Skeletal muscle cell (primary cell): ENCODE data around the gene PRICKLE2.
A peak's percentile ranks its signal among the peaks of the same experiment; 100 is the strongest.

Experiments used
- DNase-seq: peaks from one replicate; pipeline ENCODE4 v3.0.0-alpha.2; 2010; ENCODE audit warnings: low read depth
- H3K4me3 ChIP-seq: 2 replicates; pipeline ENCODE4 v1.5.1; 2011; ENCODE audit warnings: low read depth, mild to moderate bottlenecking, control low read depth, low read length, moderate library complexity

PRICKLE2 gene

DNA sequence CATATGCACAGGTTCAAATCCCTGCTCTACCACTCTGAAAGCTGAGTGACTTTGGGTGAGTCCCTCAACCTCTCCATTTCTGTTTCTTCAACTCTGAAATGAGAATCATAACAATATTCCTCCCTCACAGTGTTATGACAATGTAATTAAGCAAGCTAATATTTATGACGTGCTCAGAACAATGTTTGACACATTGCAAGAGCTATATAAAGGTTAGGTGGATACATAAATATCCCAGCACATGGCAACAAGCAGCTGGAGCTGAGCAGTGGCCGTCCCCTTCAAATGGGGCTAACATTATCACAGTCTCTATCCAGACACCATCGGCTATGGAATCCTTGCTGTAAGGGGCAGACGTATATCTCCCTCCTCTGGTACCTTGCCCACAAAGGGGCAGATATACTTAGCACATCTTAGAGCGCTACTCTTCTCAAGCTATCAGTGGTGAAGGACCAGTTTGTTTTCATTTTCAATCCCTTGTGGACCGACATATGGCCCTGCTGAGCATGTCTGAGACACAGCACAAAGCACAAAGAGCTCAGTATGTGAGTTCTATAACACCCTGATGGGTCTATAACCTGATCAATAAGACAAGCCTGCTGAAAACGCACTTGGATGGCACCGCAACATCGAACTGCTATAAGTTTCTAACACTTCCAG is 80.9 kb downstream of the PRICKLE2 start:
- no peak overlapping the region for H3K4me3 ChIP-seq
- DNase-seq, result no peak

- DNase-seq, result peak; percentile 65
Measured at GRCh38 chr3:64143409-64144130, 81.7 kb downstream of the PRICKLE2 start.

GRCh38 chr3:64141476-64141875 is 83.8 kb downstream of the PRICKLE2 start:
- no peak for DNase-seq
- no peak overlapping the region for H3K4me3 ChIP-seq

More at GRCh38 chr3:64143409-64144130, 81.7 kb downstream of the PRICKLE2 start:
- H3K4me3 ChIP-seq, result no peak overlapping the region

- no peak for DNase-seq
Measured at GRCh38 chr3:64140651-64141050, 84.6 kb downstream of the PRICKLE2 start.

GRCh38 chr3:64138656-64139375 is 86.5 kb downstream of the PRICKLE2 start:
- DNase-seq, result no peak
- H3K4me3 ChIP-seq, result no peak overlapping the region

More at GRCh38 chr3:64140651-64141050, 84.6 kb downstream of the PRICKLE2 start:
- no peak overlapping the region for H3K4me3 ChIP-seq

- DNase-seq, result no peak
- no peak overlapping the region for H3K4me3 ChIP-seq
Measured at GRCh38 chr3:64138046-64138445, 87.2 kb downstream of the PRICKLE2 start.

GRCh38 chr3:64134882-64135281 is 90.4 kb downstream of the PRICKLE2 start:
- no peak overlapping the region for H3K4me3 ChIP-seq
- DNase-seq, result no peak

GRCh38 chr3:64133987-64134386 is 91.3 kb downstream of the PRICKLE2 start:
- DNase-seq, result no peak
- no peak overlapping the region for H3K4me3 ChIP-seq

DNA sequence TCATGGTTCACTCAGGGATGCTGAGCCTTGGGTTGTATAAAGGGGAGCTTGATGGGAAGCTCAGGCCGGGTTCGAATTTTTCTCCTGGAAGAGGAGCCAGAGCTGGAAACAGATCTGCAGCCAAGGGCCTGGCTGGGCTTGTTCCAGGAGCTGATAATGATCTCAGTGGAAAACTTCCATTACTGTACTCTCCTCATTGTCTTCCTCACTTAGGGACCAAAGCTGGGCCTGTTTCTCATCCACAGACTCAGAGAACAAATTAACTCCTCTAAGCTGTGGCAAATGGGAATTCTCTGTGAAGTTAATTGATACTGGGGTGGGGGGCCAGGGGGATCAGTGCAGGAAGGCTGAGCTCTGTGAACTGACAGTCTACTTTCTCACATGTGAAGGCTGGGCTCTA is 92.0 kb downstream of the PRICKLE2 start:
- DNase-seq, result no peak
- no peak overlapping the region for H3K4me3 ChIP-seq

- DNase-seq, result no peak
- no peak overlapping the region for H3K4me3 ChIP-seq
Measured at GRCh38 chr3:64131725-64132469, 93.4 kb downstream of the PRICKLE2 start.

GRCh38 chr3:64130436-64130835 is 94.8 kb downstream of the PRICKLE2 start:
- DNase-seq, result no peak
- H3K4me3 ChIP-seq, result no peak overlapping the region

- H3K4me3 ChIP-seq, result no peak overlapping the region
- DNase-seq, result no peak
Measured at GRCh38 chr3:64129581-64129980, 95.7 kb downstream of the PRICKLE2 start.

- no peak overlapping the region for H3K4me3 ChIP-seq
- DNase-seq, result no peak
Measured at GRCh38 chr3:64129106-64129505, 96.2 kb downstream of the PRICKLE2 start.

- H3K4me3 ChIP-seq, result no peak overlapping the region
- no peak for DNase-seq
Measured at GRCh38 chr3:64125561-64125960, 99.7 kb downstream of the PRICKLE2 start.

DNA sequence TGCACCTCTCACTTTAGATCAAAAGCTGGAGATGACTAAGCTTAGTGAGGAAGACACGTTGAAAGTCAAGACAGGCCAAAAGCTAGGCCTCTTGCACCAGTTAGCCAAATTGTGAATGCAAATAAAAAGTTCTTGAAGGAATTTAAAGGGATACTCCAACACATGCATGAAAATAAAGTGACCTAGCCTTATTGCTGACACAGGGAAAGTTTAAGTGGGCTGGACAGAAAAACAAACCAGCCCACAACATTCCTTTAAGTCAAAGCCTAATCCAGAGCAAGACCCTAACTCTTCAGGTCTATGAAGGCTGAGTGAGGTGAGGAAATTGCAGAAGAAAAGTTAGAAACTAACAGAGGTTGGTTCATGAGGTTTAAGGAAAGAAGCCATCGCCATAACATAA is 101.3 kb downstream of the PRICKLE2 start:
- H3K4me3 ChIP-seq, result no peak overlapping the region
- no peak for DNase-seq

DNA sequence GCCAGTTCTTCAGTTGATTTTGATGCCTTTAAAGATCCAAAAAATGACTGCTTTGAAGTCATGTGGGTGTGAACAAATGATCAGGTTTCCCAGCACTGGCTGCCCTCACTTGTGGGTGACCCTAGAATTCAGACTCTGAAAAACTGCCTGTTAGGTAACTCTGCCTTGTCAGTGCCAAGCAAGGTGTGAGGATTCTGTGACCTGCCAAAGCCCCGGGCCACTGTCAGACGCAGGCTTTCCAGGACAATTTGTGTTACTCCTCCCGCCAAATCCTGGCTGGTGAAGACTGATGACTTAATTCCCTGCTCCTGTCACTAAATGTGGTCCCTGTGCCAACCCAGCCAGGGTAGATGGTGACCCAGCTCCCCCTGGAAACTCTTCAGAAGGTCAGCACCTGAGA is 102.8 kb downstream of the PRICKLE2 start:
- DNase-seq, result no peak
- no peak overlapping the region for H3K4me3 ChIP-seq

GRCh38 chr3:64121750-64122311 is 103.4 kb downstream of the PRICKLE2 start:
- no peak overlapping the region for H3K4me3 ChIP-seq
- no peak for DNase-seq

GRCh38 chr3:64120876-64121275 is 104.4 kb downstream of the PRICKLE2 start:
- no peak for DNase-seq
- no peak overlapping the region for H3K4me3 ChIP-seq

DNA sequence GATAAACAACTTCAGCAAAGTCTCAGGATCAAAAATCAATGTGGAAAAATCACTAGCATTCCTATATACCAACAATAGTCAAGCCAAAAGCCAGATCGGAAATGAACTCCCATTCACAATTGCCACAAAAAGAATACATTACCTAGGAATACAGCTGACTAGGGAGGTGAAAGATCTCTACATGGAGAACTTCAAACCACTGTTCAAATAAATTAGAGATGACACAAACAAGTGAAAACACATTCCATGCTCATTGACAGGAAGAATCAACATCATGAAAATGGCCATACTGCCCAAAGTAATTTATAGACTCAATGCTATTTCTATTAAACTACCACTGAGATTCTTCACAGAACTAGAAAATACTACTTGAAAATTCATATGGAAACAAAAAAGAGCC is 107.8 kb downstream of the PRICKLE2 start:
- DNase-seq, result no peak
- H3K4me3 ChIP-seq, result no peak overlapping the region
